PC-9 (cell line): ENCODE data around the gene FAM177B.

Experiments used
- EZH2 ChIP-seq: fragments of 200-600 bp; sonication (generic); IDR thresholded peaks from 2 replicates; pipeline ENCODE4 v1.8.0; 2017; ENCODE audit warnings: antibody characterized with exemption, low read depth
- TF ChIP-seq, protein P1 (sequence below): fragments of 200-600 bp; sonication (generic); conservative IDR thresholded peaks from 2 replicates; pipeline ENCODE4 v1.6.1; 2017; ENCODE audit warnings: mixed run types, antibody characterized with exemption, mild to moderate bottlenecking, moderate library complexity

DNA sequence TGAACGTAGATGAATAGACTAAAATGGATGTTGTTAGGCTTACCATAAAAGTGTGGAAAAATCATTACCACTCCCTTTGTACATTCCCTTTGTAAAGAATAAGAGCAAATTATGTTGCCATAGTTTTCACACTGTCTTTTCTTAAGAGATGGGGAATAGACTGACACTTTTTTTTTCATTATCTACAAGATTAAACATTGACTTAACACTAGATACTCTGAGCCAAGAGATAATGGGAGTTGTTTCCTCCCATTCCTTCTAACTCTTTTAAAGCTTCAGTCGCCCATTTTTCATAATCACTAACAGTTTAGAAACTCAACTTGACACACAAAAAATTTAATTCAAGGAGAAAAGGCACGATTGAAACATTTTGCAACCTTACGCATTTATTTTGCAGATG, 34.8 kb upstream of the FAM177B start:
- no peak for TF ChIP-seq EZH2
- TF ChIP-seq, protein P1, sequence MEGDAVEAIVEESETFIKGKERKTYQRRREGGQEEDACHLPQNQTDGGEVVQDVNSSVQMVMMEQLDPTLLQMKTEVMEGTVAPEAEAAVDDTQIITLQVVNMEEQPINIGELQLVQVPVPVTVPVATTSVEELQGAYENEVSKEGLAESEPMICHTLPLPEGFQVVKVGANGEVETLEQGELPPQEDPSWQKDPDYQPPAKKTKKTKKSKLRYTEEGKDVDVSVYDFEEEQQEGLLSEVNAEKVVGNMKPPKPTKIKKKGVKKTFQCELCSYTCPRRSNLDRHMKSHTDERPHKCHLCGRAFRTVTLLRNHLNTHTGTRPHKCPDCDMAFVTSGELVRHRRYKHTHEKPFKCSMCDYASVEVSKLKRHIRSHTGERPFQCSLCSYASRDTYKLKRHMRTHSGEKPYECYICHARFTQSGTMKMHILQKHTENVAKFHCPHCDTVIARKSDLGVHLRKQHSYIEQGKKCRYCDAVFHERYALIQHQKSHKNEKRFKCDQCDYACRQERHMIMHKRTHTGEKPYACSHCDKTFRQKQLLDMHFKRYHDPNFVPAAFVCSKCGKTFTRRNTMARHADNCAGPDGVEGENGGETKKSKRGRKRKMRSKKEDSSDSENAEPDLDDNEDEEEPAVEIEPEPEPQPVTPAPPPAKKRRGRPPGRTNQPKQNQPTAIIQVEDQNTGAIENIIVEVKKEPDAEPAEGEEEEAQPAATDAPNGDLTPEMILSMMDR, result no peak
